GM23338 (cell line): Measurements from ENCODE around the gene FAM89B. TPM values are rescaled to one million over a fixed set of nuclear protein-coding genes. Genes with fewer than 3 reads are reported as not detected.
"Not testable (repeated sequence)": the region's sequence is repeated elsewhere in the genome, so short reads cannot be mapped to it uniquely, and the experiment has no call there.

Experiments
- ATAC-seq: fragments of 200-7000 bp; cut with Tn5 transposase; 3 replicates; pipeline ENCODE4 v1.9.1; 2020
- DNase-seq: peaks from one replicate; pipeline ENCODE4 v3.0.0-alpha.2; 2015; ENCODE audit warnings: low spot score
- H2AFZ ChIP-seq: fragments of 200-600 bp; sonication (generic); 2 replicates; pipeline ENCODE4 v1.8.0; 2016; ENCODE audit warnings: antibody characterized with exemption, mild to moderate bottlenecking, moderate library complexity
- H3F3A ChIP-seq: fragments of 200-600 bp; sonication (generic); replicated peaks from 2 replicates; pipeline ENCODE4 v1.8.0; 2017; ENCODE audit warnings: antibody characterized with exemption, mixed run types, low read depth
- H3K27ac ChIP-seq: fragments of 200-600 bp; sonication (generic); 2 replicates; pipeline ENCODE4 v1.6.1; 2016; ENCODE audit warnings: low read depth
- H3K27me3 ChIP-seq: fragments of 200-600 bp; sonication (generic); 2 replicates; pipeline ENCODE4 v1.8.0; 2016; ENCODE audit warnings: mild to moderate bottlenecking, mixed run types, moderate library complexity; ENCODE audit not compliant: insufficient read depth
- H3K36me3 ChIP-seq: fragments of 200-600 bp; sonication (generic); 2 replicates; pipeline ENCODE4 v1.8.0; 2016; ENCODE audit warnings: mild to moderate bottlenecking; ENCODE audit not compliant: insufficient read depth
- H3K4me1 ChIP-seq: fragments of 200-600 bp; sonication (generic); 2 replicates; pipeline ENCODE4 v1.8.0; 2016; ENCODE audit warnings: mild to moderate bottlenecking, moderate library complexity; ENCODE audit not compliant: insufficient read depth
- H3K4me2 ChIP-seq: fragments of 200-600 bp; sonication (generic); 2 replicates; pipeline ENCODE4 v1.7.1; 2017; ENCODE audit warnings: mixed run types
- H3K4me3 ChIP-seq: fragments of 200-600 bp; sonication (generic); 2 replicates; pipeline ENCODE4 v1.6.1; 2016; ENCODE audit warnings: mixed run types
- H3K79me2 ChIP-seq: fragments of 200-600 bp; sonication (generic); replicated peaks from 2 replicates; pipeline ENCODE4 v1.8.0; 2017; ENCODE audit warnings: mild to moderate bottlenecking; ENCODE audit not compliant: insufficient read depth
- H3K9me2 ChIP-seq: fragments of 200-600 bp; sonication (generic); 2 replicates; pipeline ENCODE4 v1.8.0; 2017; ENCODE audit not compliant: insufficient read depth
- H4K20me1 ChIP-seq: fragments of 200-600 bp; sonication (generic); replicated peaks from 2 replicates; pipeline ENCODE4 v1.8.0; 2017; ENCODE audit warnings: mild to moderate bottlenecking; ENCODE audit not compliant: insufficient read depth
- H3K27ac Mint-ChIP-seq: 2 replicates; pipeline ENCODE4 v1.8.0; 2020; ENCODE audit warnings: inconsistent platforms, mild to moderate bottlenecking, moderate library complexity, mixed read lengths
- H3K27me3 Mint-ChIP-seq: 3 replicates; pipeline ENCODE4 v1.8.0; 2022; ENCODE audit warnings: low read depth, mild to moderate bottlenecking, moderate library complexity, mixed read lengths, inconsistent platforms; ENCODE audit not compliant: insufficient read depth, poor library complexity
- H3K36me3 Mint-ChIP-seq: 3 replicates; pipeline ENCODE4 v1.8.0; 2021; ENCODE audit warnings: low read depth, mild to moderate bottlenecking, inconsistent platforms, moderate library complexity, mixed read lengths
- H3K4me1 Mint-ChIP-seq: 3 replicates; pipeline ENCODE4 v1.8.0; 2020; ENCODE audit warnings: mild to moderate bottlenecking, inconsistent platforms, mixed read lengths
- H3K4me3 Mint-ChIP-seq: 3 replicates; pipeline ENCODE4 v1.8.0; 2021; ENCODE audit warnings: moderate library complexity, mild to moderate bottlenecking, inconsistent platforms, mixed read lengths
- H3K9me3 Mint-ChIP-seq: 3 replicates; pipeline ENCODE4 v1.8.0; 2020; ENCODE audit warnings: moderate library complexity, mild to moderate bottlenecking, inconsistent platforms, mixed read lengths
- CREB1 ChIP-seq: fragments of 250-450 bp; sonication (Bioruptor Pico); IDR thresholded peaks from 2 replicates; pipeline ENCODE4 v1.5.0; 2020; ENCODE audit warnings: low read depth, mild to moderate bottlenecking, moderate library complexity
- EZH2 ChIP-seq: fragments of 200-600 bp; sonication (generic); IDR thresholded peaks from one replicate; pipeline ENCODE4 v1.8.0; 2017; ENCODE audit warnings: antibody characterized with exemption, mild to moderate bottlenecking, low read depth; ENCODE audit not compliant: unreplicated experiment
- EZH2phosphoT487 ChIP-seq: fragments of 200-600 bp; sonication (generic); IDR thresholded peaks from one replicate; pipeline ENCODE4 v1.8.1; 2018; ENCODE audit warnings: antibody characterized with exemption; ENCODE audit not compliant: unreplicated experiment
- JUNB ChIP-seq: IDR thresholded peaks from one replicate; pipeline ENCODE4 v1.6.1; 2016; ENCODE audit warnings: antibody characterized with exemption; ENCODE audit not compliant: unreplicated experiment
- NANOG ChIP-seq: IDR thresholded peaks from 2 replicates; pipeline ENCODE4 v1.6.1; 2016; ENCODE audit warnings: antibody characterized with exemption, borderline replicate concordance
- POLR2AphosphoS5 ChIP-seq: IDR thresholded peaks from 2 replicates; pipeline ENCODE4 v1.6.1; 2016; ENCODE audit warnings: antibody characterized with exemption, low read depth
- STAT1 ChIP-seq: IDR thresholded peaks from one replicate; pipeline ENCODE4 v1.6.1; 2016; ENCODE audit warnings: antibody characterized with exemption; ENCODE audit not compliant: unreplicated experiment
- ZNF114 ChIP-seq: fragments of 250-450 bp; sonication (Bioruptor Pico); IDR thresholded peaks from 2 replicates; pipeline ENCODE4 v1.5.0; 2020; ENCODE audit warnings: mild to moderate bottlenecking, moderate library complexity
- ZNF331 ChIP-seq: fragments of 250-450 bp; sonication (Bioruptor Pico); IDR thresholded peaks from 2 replicates; pipeline ENCODE4 v1.5.0; 2020; ENCODE audit warnings: low read depth, mild to moderate bottlenecking, moderate library complexity
- polyA plus RNA-seq: library from polyadenylated mRNA; unstranded; fragments of >200 nt; fragmentation: Nextera tagmentation; extraction: Ambion mirVana; gene quantifications from 2 replicates; pipeline ENCODE4 v1.2.1, GENCODE V29; 2016
- total RNA-seq: library from RNA; depleted of rRNA; stranded (reverse); fragments of >200 nt; shearing (Covaris generic); gene quantifications from 2 replicates; pipeline ENCODE4 v1.2.3, GENCODE V29; 2014
- TF ChIP-seq, protein P1 (sequence below): IDR thresholded peaks from 2 replicates; pipeline ENCODE4 v1.6.1; 2016; ENCODE audit warnings: antibody characterized with exemption
- TF ChIP-seq, protein P2 (sequence below), 2 experiments: fragments of 200-600 bp in 1 of 2; sonication (generic) in 1 of 2; conservative IDR thresholded peaks; 2 replicates each; pipeline versions ENCODE4 v1.5.1 to v1.6.1; 2016 to 2017; ENCODE audit warnings: antibody characterized with exemption in 2 of 2, low read depth in 2 of 2, mild to moderate bottlenecking in 2 of 2, moderate library complexity in 1 of 2
- TF ChIP-seq, protein P3 (sequence below): IDR thresholded peaks from one replicate; pipeline ENCODE4 v1.6.1; 2018; ENCODE audit warnings: antibody characterized with exemption; ENCODE audit not compliant: unreplicated experiment

Gene FAM89B
- total and polyA plus RNA-seq, 2 experiments from 2014 or later = 13.0 to 18.2 TPM

DNA sequence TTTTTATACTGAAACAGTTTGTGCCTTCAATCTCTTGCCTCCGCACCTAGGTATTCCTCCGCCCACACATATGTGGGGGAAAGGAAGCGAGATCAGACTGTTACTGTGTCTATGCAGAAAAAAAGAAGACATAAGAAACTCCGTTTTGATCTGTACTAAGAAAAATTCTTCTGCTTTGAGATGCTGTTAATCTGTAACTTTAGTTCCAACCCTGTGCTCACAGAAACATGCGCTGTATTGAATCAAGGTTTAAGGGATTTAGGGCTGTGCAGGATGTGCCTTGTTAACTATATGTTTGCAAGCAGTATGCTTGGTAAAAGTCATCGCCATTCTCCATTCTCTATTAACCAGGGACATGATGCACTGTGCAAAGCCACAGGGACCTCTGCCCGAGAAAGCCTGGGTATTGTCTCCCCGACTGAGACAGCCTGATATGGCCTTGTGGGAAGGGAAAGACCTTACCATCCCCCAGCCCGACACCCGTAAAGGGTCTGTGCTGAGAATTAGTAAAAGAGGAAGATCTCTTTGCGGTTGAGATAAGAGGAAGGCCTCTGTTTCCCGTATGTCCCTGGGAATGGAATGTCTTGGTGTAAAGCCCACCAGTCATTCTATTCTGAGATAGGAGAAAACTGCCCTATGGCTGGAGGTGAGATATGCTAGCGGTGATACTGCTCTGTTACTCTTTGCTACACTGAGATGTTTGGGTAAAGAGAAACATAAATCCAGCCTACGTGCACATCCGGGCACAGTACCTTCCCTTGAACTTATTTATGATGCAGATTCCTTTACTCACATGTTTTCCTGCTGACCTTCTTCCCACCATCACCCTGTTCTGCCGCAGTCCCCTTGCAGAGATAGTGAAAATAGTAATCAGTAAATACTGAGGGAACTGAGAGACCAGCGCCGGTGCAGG lies 49.4 kb upstream of the FAM89B start:
- H3K79me2 ChIP-seq, H3K4me1 ChIP-seq, H3K27me3 Mint-ChIP-seq, H3K27ac ChIP-seq, DNase-seq, ATAC-seq, H2AFZ ChIP-seq, H3K4me3 Mint-ChIP-seq, H3K4me2 ChIP-seq, H3F3A ChIP-seq, H3K4me3 ChIP-seq, H3K36me3 ChIP-seq, H3K9me2 ChIP-seq, H3K27ac Mint-ChIP-seq, H3K27me3 ChIP-seq, H4K20me1 ChIP-seq, H3K9me3 Mint-ChIP-seq: not testable (repeated sequence)
- Mint-ChIP-seq H3K36me3 (peaks cover 11% of the 10 kb centered on the region; the same call in 2 of the 3 replicates), H3K4me1 (peaks cover 15% of the 10 kb centered on the region)

DNA sequence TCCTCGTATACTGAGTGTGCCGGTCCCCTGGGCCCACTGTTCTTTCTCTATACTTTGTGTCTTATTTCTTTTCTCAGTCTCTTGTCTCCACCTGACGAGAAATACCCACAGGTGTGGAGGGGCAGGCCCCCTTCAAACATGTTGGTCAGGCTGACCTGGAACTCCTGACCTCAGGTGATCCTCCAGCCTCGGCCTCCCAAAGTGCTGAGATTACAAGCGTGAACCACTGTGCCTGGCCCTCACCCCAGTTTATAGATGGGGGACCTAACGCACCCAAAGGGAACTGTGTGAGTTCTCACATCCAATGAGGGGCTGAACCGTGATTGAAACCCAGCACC lies 48.7 kb upstream of the FAM89B start:
- H3K36me3 Mint-ChIP-seq = peaks cover 11% of the 10 kb centered on the region; the same call in 2 of the 3 replicates
- not testable (repeated sequence) for H2AFZ ChIP-seq, H3K27me3 ChIP-seq, H3K79me2 ChIP-seq, H3K36me3 ChIP-seq, H3K27ac ChIP-seq, H3K4me1 ChIP-seq, H3K4me3 Mint-ChIP-seq, H3K9me3 Mint-ChIP-seq, H3K27me3 Mint-ChIP-seq, H4K20me1 ChIP-seq, DNase-seq, H3K9me2 ChIP-seq, H3K27ac Mint-ChIP-seq, H3K4me3 ChIP-seq, H3F3A ChIP-seq, ATAC-seq, H3K4me2 ChIP-seq
- peaks cover 15% of the 10 kb centered on the region for H3K4me1 Mint-ChIP-seq

DNA sequence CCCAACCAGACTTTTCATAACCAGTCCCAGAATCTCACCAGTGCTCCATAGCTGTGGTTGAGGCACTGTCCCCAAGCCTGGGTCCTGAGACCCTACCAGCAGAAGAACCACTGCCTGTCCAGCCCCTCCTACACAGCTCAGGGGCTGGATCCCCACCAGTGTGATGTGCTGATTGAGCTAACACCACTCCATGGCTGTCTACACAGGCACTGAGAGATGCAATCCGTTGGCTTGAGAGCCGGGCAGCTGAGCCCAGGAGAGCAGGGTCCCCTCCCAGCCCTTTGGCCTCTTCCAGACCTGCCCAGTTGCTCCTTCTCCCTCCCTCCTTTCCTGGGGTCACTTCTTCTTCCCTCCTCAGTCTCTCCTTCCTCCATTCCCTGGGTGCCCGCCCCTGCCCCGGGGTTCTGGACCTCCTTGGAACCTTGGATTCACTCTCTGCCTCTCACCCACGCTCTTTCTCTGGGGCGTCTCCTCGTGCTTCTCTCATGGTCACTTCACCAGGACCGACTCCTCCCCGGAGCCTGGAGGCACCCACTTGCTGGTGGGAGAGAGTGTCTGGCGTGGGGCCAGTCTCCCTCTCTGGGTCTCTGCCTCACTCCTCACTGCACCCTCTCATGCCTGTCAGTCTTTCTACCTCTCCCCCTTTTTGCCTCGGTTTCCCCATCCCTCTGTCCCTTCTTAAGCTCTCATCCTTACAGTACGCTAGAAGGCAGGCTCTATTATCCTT lies 48.2 kb upstream of the FAM89B start:
- Histone ChIP-seq H2AFZ (peak overlapping the region; percentile 99), H3K4me1 (peaks cover 3% of the 10 kb centered on the region), H3K4me2 (peak overlapping the region; percentile 81), H3K27me3 (0 out of 2 replicates have a peak, but pooled peaks cover 5% of the 10 kb centered on the region), H3K36me3 (no peaks in the 10 kb centered on the region), H4K20me1 (no peaks in the 10 kb centered on the region; the same call in 1 of the 2 replicates), H3K27ac (no peak overlapping the region), H3K4me3 (peak overlapping the region; percentile 55), H3F3A (peaks cover 9% of the 10 kb centered on the region; the same call in 1 of the 2 replicates), H3K9me2 (no peaks in the 10 kb centered on the region), H3K79me2 (no peaks in the 10 kb centered on the region)
- Mint-ChIP-seq H3K36me3 (peaks cover 15% of the 10 kb centered on the region; the same call in 2 of the 3 replicates), H3K27ac (no peak overlapping the region), H3K4me3 (peak overlapping the region; percentile 72), H3K9me3 (no peaks in the 10 kb centered on the region), H3K27me3 (peaks cover 9% of the 10 kb centered on the region), H3K4me1 (peaks cover 15% of the 10 kb centered on the region)
- no peak for DNase-seq
- ATAC-seq = peak; percentile 5; the same call in 2 of the 3 replicates
- TF ChIP-seq JUNB = no peak
- TF ChIP-seq CREB1 (CRISPR knock-in tag) = no peak
- TF ChIP-seq NANOG = no peak
- TF ChIP-seq, protein P1, sequence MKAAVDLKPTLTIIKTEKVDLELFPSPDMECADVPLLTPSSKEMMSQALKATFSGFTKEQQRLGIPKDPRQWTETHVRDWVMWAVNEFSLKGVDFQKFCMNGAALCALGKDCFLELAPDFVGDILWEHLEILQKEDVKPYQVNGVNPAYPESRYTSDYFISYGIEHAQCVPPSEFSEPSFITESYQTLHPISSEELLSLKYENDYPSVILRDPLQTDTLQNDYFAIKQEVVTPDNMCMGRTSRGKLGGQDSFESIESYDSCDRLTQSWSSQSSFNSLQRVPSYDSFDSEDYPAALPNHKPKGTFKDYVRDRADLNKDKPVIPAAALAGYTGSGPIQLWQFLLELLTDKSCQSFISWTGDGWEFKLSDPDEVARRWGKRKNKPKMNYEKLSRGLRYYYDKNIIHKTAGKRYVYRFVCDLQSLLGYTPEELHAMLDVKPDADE = no peak
- no peak for TF ChIP-seq STAT1
- TF ChIP-seq, protein P2, sequence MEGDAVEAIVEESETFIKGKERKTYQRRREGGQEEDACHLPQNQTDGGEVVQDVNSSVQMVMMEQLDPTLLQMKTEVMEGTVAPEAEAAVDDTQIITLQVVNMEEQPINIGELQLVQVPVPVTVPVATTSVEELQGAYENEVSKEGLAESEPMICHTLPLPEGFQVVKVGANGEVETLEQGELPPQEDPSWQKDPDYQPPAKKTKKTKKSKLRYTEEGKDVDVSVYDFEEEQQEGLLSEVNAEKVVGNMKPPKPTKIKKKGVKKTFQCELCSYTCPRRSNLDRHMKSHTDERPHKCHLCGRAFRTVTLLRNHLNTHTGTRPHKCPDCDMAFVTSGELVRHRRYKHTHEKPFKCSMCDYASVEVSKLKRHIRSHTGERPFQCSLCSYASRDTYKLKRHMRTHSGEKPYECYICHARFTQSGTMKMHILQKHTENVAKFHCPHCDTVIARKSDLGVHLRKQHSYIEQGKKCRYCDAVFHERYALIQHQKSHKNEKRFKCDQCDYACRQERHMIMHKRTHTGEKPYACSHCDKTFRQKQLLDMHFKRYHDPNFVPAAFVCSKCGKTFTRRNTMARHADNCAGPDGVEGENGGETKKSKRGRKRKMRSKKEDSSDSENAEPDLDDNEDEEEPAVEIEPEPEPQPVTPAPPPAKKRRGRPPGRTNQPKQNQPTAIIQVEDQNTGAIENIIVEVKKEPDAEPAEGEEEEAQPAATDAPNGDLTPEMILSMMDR (conservative IDR thresholded peaks at IDR 0.05; ENCODE audit: low read depth in 2 of 2) = no peak
- TF ChIP-seq, protein P3, sequence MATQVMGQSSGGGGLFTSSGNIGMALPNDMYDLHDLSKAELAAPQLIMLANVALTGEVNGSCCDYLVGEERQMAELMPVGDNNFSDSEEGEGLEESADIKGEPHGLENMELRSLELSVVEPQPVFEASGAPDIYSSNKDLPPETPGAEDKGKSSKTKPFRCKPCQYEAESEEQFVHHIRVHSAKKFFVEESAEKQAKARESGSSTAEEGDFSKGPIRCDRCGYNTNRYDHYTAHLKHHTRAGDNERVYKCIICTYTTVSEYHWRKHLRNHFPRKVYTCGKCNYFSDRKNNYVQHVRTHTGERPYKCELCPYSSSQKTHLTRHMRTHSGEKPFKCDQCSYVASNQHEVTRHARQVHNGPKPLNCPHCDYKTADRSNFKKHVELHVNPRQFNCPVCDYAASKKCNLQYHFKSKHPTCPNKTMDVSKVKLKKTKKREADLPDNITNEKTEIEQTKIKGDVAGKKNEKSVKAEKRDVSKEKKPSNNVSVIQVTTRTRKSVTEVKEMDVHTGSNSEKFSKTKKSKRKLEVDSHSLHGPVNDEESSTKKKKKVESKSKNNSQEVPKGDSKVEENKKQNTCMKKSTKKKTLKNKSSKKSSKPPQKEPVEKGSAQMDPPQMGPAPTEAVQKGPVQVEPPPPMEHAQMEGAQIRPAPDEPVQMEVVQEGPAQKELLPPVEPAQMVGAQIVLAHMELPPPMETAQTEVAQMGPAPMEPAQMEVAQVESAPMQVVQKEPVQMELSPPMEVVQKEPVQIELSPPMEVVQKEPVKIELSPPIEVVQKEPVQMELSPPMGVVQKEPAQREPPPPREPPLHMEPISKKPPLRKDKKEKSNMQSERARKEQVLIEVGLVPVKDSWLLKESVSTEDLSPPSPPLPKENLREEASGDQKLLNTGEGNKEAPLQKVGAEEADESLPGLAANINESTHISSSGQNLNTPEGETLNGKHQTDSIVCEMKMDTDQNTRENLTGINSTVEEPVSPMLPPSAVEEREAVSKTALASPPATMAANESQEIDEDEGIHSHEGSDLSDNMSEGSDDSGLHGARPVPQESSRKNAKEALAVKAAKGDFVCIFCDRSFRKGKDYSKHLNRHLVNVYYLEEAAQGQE = no peak
- no peak for TF ChIP-seq EZH2phosphoT487
- TF ChIP-seq POLR2AphosphoS5 = no peak
- TF ChIP-seq EZH2 = no peak
- TF ChIP-seq ZNF331 (CRISPR knock-in tag) = no peak
- TF ChIP-seq ZNF114 (CRISPR knock-in tag) = no peak
